Measurements from ENCODE around the gene STIL.
"Not testable (repeated sequence)": the region's sequence is repeated elsewhere in the genome, so short reads cannot be mapped to it uniquely, and the experiment has no call there.

The STIL gene

GRCh38 chr1:47319968-47320367 lies 6.0 kb upstream of the STIL start:
- not testable (repeated sequence) for DNase-seq (ENCODE audit: low spot score)

GRCh38 chr1:47317841-47318240 lies 3.9 kb upstream of the STIL start:
- DNase-seq (ENCODE audit: low spot score): no peak

GRCh38 chr1:47309427-47309826 lies 4.5 kb downstream of the STIL start:
- no peak for DNase-seq (ENCODE audit: low spot score)

- no peak for DNase-seq (ENCODE audit: low spot score)
These were observed 11.5 kb downstream of the STIL start for GRCh38 chr1:47302472-47302871.

GRCh38 chr1:47298025-47298699 lies 15.8 kb downstream of the STIL start:
- DNase-seq (ENCODE audit: low spot score): no peak

- no peak for DNase-seq (ENCODE audit: low spot score)
These were observed 18.4 kb downstream of the STIL start for GRCh38 chr1:47295579-47295978.

- not testable (repeated sequence) for DNase-seq (ENCODE audit: low spot score)
These were observed 19.1 kb downstream of the STIL start for GRCh38 chr1:47294863-47295262.

GRCh38 chr1:47288116-47288515 lies 25.8 kb downstream of the STIL start:
- not testable (repeated sequence) for DNase-seq (ENCODE audit: low spot score)

- DNase-seq (ENCODE audit: low spot score): no peak
These were observed 33.8 kb downstream of the STIL start for GRCh38 chr1:47280142-47280541.

GRCh38 chr1:47276850-47277249 lies 37.1 kb downstream of the STIL start:
- no peak for DNase-seq (ENCODE audit: low spot score)

GRCh38 chr1:47275811-47276210 lies 38.1 kb downstream of the STIL start:
- DNase-seq (ENCODE audit: low spot score): not testable (repeated sequence)

GRCh38 chr1:47265529-47265928 lies 48.4 kb downstream of the STIL start:
- not testable (repeated sequence) for DNase-seq (ENCODE audit: low spot score)

GRCh38 chr1:47262787-47263413 lies 51.0 kb downstream of the STIL start:
- peak; percentile 57 for DNase-seq (ENCODE audit: low spot score)

GRCh38 chr1:47257224-47257623 lies 56.7 kb downstream of the STIL start:
- no peak for DNase-seq (ENCODE audit: low spot score)

GRCh38 chr1:47252795-47253194 lies 61.2 kb downstream of the STIL start:
- no peak for DNase-seq (ENCODE audit: low spot score)

GRCh38 chr1:47252369-47252768 lies 61.6 kb downstream of the STIL start:
- DNase-seq (ENCODE audit: low spot score): no peak

GRCh38 chr1:47249755-47250154 lies 64.2 kb downstream of the STIL start:
- no peak for DNase-seq (ENCODE audit: low spot score)

- no peak for DNase-seq (ENCODE audit: low spot score)
These were observed 69.5 kb downstream of the STIL start for GRCh38 chr1:47244339-47244862.

- DNase-seq (ENCODE audit: low spot score): no peak
These were observed 70.0 kb downstream of the STIL start for GRCh38 chr1:47243910-47244309.

GRCh38 chr1:47241114-47242113 lies 72.5 kb downstream of the STIL start:
- DNase-seq (ENCODE audit: low spot score): no peak

- no peak for DNase-seq (ENCODE audit: low spot score)
These were observed 74.9 kb downstream of the STIL start for GRCh38 chr1:47238935-47239592.

- no peak for DNase-seq (ENCODE audit: low spot score)
These were observed 78.1 kb downstream of the STIL start for GRCh38 chr1:47235806-47236205.
